Measurements from ENCODE around the gene ABAT. TPM values are rescaled to one million over a fixed set of nuclear protein-coding genes. Genes with fewer than 3 reads are reported as not detected.
"Not testable (repeated sequence)": the region's sequence is repeated elsewhere in the genome, so short reads cannot be mapped to it uniquely, and the experiment has no call there.

Gene ABAT
- total RNA-seq, 1 donor from 2014 or later, result 2.6 TPM

DNA sequence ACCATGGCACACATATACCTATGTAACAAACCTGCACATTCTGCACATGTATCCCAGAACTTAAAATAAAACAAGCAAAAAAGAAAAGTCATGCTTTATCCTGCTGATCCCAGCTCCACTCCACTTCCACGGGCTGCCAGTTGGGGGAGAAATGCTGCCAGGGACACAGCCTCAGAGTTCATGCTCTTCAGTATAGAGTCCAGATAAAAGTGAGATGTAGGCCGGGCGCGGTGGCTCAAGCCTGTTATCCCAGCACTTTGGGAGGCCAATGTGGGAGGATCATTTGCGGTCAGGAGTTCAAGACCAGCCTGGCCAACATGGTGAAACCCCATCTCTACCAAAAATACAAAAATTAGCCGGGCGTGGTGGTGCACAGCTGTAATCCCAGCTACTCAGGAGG, 22.5 kb upstream of the ABAT start:
- H3K36me3 ChIP-seq (ENCODE audit: control insufficient read depth, insufficient read depth, low read length); DNase-seq (ENCODE audit: low read depth); H3K27me3 ChIP-seq (ENCODE audit: control insufficient read depth, insufficient read depth, low read length); H3K4me3 ChIP-seq (ENCODE audit: low read depth, low read length); FAIRE-seq: not testable (repeated sequence)
- TF ChIP-seq, protein P1, sequence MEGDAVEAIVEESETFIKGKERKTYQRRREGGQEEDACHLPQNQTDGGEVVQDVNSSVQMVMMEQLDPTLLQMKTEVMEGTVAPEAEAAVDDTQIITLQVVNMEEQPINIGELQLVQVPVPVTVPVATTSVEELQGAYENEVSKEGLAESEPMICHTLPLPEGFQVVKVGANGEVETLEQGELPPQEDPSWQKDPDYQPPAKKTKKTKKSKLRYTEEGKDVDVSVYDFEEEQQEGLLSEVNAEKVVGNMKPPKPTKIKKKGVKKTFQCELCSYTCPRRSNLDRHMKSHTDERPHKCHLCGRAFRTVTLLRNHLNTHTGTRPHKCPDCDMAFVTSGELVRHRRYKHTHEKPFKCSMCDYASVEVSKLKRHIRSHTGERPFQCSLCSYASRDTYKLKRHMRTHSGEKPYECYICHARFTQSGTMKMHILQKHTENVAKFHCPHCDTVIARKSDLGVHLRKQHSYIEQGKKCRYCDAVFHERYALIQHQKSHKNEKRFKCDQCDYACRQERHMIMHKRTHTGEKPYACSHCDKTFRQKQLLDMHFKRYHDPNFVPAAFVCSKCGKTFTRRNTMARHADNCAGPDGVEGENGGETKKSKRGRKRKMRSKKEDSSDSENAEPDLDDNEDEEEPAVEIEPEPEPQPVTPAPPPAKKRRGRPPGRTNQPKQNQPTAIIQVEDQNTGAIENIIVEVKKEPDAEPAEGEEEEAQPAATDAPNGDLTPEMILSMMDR (IDR thresholded peaks at IDR 0.05; ENCODE audit: insufficient read depth, low read length, severe bottlenecking), result peak; percentile 35

DNA sequence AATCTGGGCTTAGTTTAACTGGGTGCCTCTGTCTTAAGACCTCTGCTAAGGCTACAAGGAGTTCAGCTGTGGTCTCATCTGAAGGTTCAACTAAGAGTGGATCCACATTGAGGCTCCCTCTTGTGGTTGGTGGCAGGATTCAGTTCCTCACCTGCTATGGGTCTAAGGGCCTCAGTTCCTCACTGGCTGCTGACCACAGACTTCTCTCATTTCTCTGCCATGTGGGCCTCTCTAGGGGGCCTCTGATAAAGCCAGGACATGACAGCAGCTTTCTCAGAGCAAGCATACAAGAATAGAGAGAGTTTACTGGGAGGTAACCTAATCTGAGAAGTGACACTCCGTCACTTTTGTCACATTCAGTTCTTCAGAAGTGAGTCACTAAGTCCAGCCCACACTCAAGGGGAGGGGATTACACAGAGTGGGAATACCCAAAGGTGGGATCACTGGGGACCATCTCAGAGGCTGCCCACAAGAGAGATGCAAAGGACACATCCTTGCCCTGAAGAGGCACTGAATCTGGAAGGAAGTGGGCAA, 19.2 kb upstream of the ABAT start:
- no peaks in the 10 kb centered on the region for H3K27me3 ChIP-seq (ENCODE audit: control insufficient read depth, insufficient read depth, low read length)
- DNase-seq (ENCODE audit: low read depth) (no peak), FAIRE-seq (no peak)
- TF ChIP-seq, protein P1 (IDR thresholded peaks at IDR 0.05; ENCODE audit: insufficient read depth, low read length, severe bottlenecking), result no peak
- no peak overlapping the region for H3K4me3 ChIP-seq (ENCODE audit: low read depth, low read length)
- H3K36me3 ChIP-seq (ENCODE audit: control insufficient read depth, insufficient read depth, low read length), result no peaks in the 10 kb centered on the region

DNA sequence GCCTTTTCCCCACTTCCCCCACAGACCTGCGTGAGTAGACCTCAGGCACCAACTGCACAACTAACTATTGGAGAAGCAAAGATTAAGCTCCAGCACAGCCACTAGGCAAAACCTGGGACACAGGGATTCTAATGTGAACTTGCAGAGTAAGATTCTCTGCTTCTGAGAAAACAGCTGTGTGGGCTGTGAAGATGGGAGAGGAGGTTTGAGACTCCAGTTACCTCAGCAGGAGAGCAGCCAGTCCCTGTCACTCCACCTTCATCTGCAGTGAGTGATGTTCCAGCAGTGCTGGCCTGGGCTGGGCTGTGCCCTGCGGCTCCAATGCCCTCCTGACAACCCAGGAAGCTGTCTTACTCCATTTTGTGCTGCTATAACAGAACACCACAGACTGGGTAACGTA, 18.0 kb upstream of the ABAT start:
- FAIRE-seq (no peak), DNase-seq (ENCODE audit: low read depth) (no peak)
- Histone ChIP-seq H3K4me3 (ENCODE audit: low read depth, low read length) (no peak overlapping the region), H3K27me3 (ENCODE audit: control insufficient read depth, insufficient read depth, low read length) (no peaks in the 10 kb centered on the region), H3K36me3 (ENCODE audit: control insufficient read depth, insufficient read depth, low read length) (no peaks in the 10 kb centered on the region)
- TF ChIP-seq, protein P1 (IDR thresholded peaks at IDR 0.05; ENCODE audit: insufficient read depth, low read length, severe bottlenecking), result no peak

DNA sequence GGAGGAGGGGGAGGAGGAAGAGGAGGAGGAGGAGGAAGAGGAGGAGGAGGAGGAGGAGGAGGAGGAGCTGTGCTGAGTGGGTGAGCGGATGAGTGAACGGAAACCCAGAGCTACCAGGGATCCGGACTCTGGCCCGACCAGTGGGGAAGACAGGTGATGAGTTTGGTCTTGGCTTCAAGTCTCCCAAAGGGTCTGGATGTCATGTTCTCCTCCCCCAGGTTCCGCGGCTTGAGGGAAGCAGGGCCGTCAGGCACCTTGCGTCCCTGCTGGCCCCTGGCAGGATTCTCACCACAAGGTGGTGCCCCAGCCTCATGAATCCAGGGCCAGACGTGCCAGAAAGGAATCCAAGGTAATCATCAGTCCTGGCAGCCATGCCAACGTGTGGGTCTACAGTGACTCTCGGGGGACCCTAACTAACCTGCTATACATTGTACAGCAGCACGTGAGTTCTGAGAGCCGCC, 13.5 kb upstream of the ABAT start:
- H3K36me3 ChIP-seq (ENCODE audit: control insufficient read depth, insufficient read depth, low read length), result no peaks in the 10 kb centered on the region
- peaks cover 2% of the 10 kb centered on the region for H3K27me3 ChIP-seq (ENCODE audit: control insufficient read depth, insufficient read depth, low read length)
- H3K4me3 ChIP-seq (ENCODE audit: low read depth, low read length), result no peak overlapping the region
- FAIRE-seq (peak; percentile 13), DNase-seq (ENCODE audit: low read depth) (peak; percentile 48)
- TF ChIP-seq, protein P1 (IDR thresholded peaks at IDR 0.05; ENCODE audit: insufficient read depth, low read length, severe bottlenecking), result peak; percentile 77

DNA sequence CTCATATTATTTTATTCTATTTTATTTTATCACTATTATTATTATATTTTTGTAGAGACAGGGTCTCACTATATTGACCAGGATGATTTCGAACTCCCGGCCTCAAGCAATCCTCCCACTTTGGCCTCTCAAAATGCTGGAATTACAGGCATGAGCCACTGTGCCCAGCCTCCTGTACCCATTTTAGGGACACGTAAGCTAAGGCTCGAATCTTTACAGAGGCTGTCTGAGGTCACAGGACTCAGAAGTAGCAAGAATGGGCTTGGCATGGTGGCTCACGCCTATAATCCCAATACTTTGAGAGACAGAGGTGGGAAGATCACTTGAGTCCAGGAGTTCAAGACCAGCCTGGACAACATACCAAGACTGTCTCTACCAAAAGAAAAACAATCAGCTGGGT, 12.7 kb upstream of the ABAT start:
- DNase-seq (ENCODE audit: low read depth) (no peak), FAIRE-seq (no peak)
- peaks cover 2% of the 10 kb centered on the region for H3K27me3 ChIP-seq (ENCODE audit: control insufficient read depth, insufficient read depth, low read length)
- TF ChIP-seq, protein P1 (IDR thresholded peaks at IDR 0.05; ENCODE audit: insufficient read depth, low read length, severe bottlenecking), result no peak
- no peaks in the 10 kb centered on the region for H3K36me3 ChIP-seq (ENCODE audit: control insufficient read depth, insufficient read depth, low read length)
- no peak overlapping the region for H3K4me3 ChIP-seq (ENCODE audit: low read depth, low read length)

All from bronchial epithelial cell (primary cell).